Umbilical cord (tissue), 2 donors: Measurements from ENCODE around the gene MFSD6L. TPM values are rescaled to one million over a fixed set of nuclear protein-coding genes. Genes with fewer than 3 reads are reported as not detected.
"Not testable (repeated sequence)": the region's sequence is repeated elsewhere in the genome, so short reads cannot be mapped to it uniquely, and the experiment has no call there.

Experiments used
- DNase-seq: peaks from one replicate; pipeline ENCODE4 v3.0.0-alpha.2; 2015; ENCODE audit warnings: low spot score
- total RNA-seq: library from RNA; depleted of rRNA; stranded (reverse); fragments of >200 nt; gene quantifications from one replicate; pipeline ENCODE4 v1.2.3, GENCODE V29; 2014; ENCODE audit warnings: low replicate concordance; ENCODE audit not compliant: insufficient read depth

MFSD6L gene
- total RNA-seq, 1 donor from 2014 or later: 0.48 TPM

GRCh38 chr17:8825802-8826201 is 26.6 kb upstream of the MFSD6L start:
- no peak for DNase-seq

- no peak for DNase-seq
Measured at GRCh38 chr17:8823279-8823678, 24.1 kb upstream of the MFSD6L start.

GRCh38 chr17:8822401-8823035 is 23.4 kb upstream of the MFSD6L start:
- no peak for DNase-seq

DNA sequence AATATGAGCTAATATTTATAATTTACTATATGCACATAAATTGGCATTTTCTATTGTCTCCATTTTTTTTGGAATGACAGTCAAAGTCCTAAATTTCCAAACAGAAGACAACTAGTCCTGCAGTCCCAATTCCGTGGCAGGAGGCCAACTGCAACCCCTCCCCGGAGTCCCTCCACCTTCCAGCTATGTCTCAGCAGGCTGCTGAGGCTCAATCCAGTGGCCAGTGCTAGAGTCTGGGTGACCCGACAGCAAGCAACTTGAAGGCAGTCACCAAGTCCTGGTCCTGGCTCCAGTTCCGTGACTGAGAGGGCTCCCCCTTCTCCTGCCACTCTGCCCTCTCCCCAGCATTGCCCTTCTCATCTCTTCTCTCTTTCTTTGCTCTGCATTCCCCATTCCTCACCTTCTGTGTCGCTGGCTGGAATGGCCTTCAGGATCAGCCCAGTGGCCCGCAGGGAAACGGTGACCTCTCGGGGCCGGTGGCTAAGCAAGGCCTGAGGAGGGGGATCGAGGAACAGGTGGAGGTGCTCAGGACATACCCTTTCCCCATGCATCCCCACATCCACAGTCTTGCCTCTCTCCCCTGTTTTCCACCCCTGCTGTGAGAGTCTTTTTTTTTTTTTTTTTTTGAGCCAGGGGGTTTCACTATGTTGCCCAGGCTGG is 22.4 kb upstream of the MFSD6L start:
- DNase-seq: no peak

- no peak for DNase-seq
Measured at GRCh38 chr17:8820311-8821010, 21.3 kb upstream of the MFSD6L start.

GRCh38 chr17:8818654-8819330 is 19.6 kb upstream of the MFSD6L start:
- DNase-seq: no peak

DNA sequence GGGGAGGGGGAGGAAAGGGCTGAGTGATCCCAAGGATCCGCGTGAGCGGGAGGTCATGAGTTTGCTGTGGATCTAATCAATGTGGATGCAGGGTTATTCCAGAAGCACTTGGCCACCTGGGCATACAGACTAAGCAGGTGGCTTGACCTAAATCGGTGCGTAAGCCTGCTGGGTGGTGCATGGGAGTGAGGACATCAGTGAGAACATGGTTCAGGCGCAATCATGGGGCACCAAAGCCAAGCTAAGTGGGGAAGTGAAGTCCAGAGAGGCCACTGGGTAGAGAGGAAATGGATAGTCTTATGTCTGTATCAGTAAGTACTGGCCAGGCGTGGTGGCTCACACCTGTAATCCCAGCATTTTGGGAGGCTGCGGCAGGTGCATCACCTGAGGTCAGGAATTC is 18.9 kb upstream of the MFSD6L start:
- DNase-seq: no peak

GRCh38 chr17:8806926-8807550 is 7.9 kb upstream of the MFSD6L start:
- DNase-seq: peak; percentile 49

GRCh38 chr17:8806253-8806925 is 7.2 kb upstream of the MFSD6L start:
- no peak for DNase-seq

DNA sequence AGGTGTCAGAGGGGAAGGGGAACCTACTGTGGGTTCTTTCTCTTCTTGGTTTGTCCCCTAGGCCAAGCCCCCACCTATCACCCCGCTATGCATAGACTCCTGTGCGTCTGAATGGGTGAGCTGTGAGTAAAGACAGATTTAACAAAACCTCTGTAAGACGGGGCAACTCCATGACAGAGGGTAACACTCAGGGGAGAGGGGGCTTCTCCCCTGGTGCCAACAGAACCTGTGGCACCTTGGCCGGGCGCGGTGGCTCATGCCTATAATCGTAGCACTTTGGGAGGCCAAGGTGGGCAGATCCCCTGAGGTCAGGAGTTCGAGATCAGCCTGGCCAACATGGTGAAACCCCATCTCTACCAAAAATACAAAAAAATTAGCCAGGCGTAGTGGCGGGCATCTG is 6.2 kb upstream of the MFSD6L start:
- DNase-seq: not testable (repeated sequence)

GRCh38 chr17:8803531-8804420 is 4.6 kb upstream of the MFSD6L start:
- no peak for DNase-seq

- no peak for DNase-seq
Measured at GRCh38 chr17:8801135-8801840, 2.1 kb upstream of the MFSD6L start.

- DNase-seq: no peak
Measured at GRCh38 chr17:8800656-8801055, 1.5 kb upstream of the MFSD6L start.

DNA sequence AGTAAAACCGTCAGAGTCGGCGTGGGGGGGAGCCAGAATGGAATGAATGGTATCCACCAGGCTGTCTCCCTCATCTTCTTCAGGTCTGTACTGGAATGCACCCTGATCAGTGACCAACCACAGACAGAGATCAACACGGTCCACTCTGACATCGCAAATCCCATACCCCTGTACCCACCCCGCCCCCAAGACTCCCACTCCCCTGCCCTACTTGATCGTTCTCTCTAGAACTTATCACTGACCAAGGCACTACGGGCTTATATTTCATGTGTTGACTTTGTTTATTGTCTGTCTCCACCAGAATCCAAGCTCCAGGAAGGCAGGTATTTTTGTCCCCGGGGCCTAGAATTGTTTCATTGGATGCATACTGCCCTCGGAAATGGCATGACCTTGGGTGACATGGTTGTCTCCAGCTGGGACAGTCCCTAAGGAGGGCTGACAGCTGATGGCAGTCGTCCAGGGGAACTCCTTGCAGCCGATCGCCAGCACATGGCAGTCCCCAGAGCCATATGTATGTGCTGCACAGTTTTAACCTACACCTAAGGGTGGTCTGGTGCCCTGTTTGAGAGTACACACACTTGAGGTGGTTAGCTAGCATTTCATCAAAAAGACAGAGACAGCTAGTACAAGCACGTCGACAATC is 526 bp upstream of the MFSD6L start:
- no peak for DNase-seq

- no peak for DNase-seq
Measured at GRCh38 chr17:8798176-8798845, 854 bp downstream of the MFSD6L start.

DNA sequence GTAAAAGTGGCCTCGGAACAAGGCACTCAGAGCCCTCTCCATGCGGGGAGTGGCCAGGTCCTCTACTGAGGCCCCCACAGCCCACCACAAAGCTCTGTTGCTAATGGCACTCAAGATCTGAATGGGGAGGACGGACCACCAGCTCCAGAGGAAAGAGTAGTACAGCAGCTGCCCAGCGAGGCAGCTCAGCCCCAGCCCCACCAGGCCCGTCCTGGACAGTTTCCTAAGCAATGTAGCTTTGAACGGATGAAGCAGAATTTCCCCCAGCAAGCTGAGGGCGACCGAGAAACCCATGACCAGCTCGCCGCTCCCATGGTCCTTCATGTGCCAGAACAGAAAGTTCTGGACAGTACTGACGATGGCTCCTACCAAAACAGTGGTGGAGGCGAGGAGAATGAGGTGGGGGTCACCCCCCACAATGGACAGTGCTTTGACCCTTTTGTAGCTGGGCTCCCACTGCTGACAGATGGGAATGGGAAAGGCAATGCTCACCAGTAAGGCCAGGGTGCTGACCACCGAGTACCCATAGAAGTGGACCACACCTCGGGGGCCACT is 1.5 kb downstream of the MFSD6L start:
- no peak for DNase-seq

DNA sequence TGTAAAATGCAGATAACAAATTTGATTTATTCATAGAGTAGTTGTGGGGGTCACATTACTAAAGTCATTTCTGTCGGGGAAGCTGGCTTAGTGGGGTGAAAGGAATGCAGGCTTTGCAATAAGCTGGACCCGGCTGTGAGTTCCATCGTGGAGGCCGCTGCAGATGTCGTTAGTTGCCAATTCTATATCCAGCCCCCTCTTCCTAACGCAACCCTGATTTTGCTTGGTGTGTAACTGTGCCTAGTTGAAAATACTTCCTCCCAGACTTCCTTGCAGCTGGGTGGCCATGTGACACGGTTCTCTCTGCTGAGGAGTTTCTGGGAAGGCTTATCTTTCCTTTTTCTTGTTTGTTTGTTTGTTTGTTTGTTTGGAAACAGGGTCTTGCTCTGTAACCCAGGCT is 4.5 kb downstream of the MFSD6L start:
- no peak for DNase-seq

DNA sequence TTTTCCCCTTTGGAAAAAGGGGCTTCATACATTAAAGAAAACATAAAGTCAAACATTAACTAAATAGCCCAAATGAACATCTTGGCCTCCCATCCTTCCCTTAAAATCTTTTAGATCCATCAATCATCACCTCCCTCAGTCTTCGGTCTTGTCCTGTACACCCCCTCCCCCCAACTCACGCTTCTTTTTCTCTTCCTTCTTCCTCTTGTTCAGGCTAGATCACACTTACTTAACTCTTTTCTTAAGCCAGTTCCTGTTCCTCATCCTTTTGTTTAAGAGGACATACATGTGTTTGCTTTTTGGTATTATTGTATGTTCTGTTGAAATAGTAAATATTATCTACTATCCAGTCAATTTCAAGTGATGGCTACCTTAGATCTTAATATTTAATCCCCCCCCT is 5.5 kb downstream of the MFSD6L start:
- no peak for DNase-seq
